Measurements from ENCODE around the gene HPSE2. TPM values are rescaled to one million over a fixed set of nuclear protein-coding genes. Genes with fewer than 3 reads are reported as not detected.

The HPSE2 gene
- total and polyA plus RNA-seq, 2 of the 13 experiments (the other 11 are each of a cell fraction or from before 2014, with no cell fraction given): 0.01 TPM; not detected in 1

DNA sequence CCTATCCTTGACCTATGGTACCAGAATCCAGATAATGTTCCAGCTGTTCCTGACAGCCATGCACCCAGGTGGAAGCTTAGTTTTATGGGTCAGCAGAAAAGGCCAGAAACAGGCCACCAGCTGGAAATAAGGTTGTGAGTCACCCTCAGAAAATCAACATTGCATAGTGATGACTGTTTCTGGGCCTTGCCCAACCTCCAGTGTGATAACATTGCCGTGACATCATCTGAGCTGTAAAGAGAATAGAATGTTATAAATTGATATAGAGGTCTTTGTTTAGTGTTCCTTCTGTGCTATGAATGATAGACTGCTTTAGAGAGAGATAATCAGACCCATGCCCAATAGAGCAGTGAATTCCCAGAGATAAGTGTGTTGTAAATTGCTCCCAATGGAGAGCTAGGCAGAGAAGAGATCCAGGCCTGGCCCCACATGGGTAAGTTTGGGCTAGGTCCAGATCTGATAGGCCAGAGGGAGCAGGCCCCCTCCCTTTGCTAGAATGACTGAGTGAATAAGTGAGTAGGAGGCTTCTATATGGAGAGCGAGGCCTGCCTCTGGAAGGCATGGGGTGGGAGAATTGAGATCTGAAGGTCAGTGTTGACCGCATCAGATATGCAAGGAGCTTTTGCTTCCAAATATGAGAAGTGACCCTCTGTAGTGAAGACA is 774.7 kb downstream of the HPSE2 start (continued):
- TF ChIP-seq GZF1 (CRISPR knock-in tag; IDR thresholded peaks at IDR 0.05) (no peak), TAF1 (CRISPR knock-in tag; IDR thresholded peaks at IDR 0.05) (no peak), NFYC (CRISPR knock-in tag; IDR thresholded peaks at IDR 0.05) (no peak), KLF11 (CRISPR knock-in tag; IDR thresholded peaks at IDR 0.05) (no peak), MIER3 (CRISPR knock-in tag; IDR thresholded peaks at IDR 0.05; ENCODE audit: borderline replicate concordance) (peak; percentile 33; the same call in 1 of the 2 replicates), PTBP1 (IDR thresholded peaks at IDR 0.05; ENCODE audit: low read depth, low read length, poor library complexity, severe bottlenecking) (no peak), HDAC1 (CRISPR knock-in tag; IDR thresholded peaks at IDR 0.05) (peak; percentile 43; the same call in 1 of the 2 replicates), SOX5 (CRISPR knock-in tag; IDR thresholded peaks at IDR 0.05; ENCODE audit: borderline replicate concordance) (peak; percentile 51; the same call in 1 of the 2 replicates), ZNF607 (CRISPR knock-in tag; IDR thresholded peaks at IDR 0.05; ENCODE audit: borderline replicate concordance) (peak; percentile 34; the same call in 1 of the 2 replicates), ELF3 (CRISPR knock-in tag; IDR thresholded peaks at IDR 0.05) (peak; percentile 71; the same call in 1 of the 2 replicates), CREB1 (IDR thresholded peaks at IDR 0.05) (peak; percentile 86), CREB1 (CRISPR knock-in tag; IDR thresholded peaks at IDR 0.05) (peak; percentile 67), CEBPG (CRISPR knock-in tag; IDR thresholded peaks at IDR 0.05) (peak; percentile 81), ZNF556 (CRISPR knock-in tag; IDR thresholded peaks at IDR 0.05; ENCODE audit: borderline replicate concordance) (no peak), ZNF557 (CRISPR knock-in tag; IDR thresholded peaks at IDR 0.05) (no peak), FOSL1 (CRISPR knock-in tag; IDR thresholded peaks at IDR 0.05; ENCODE audit: borderline replicate concordance) (peak; percentile 88), MLLT10 (CRISPR knock-in tag; IDR thresholded peaks at IDR 0.05) (no peak), NONO (IDR thresholded peaks at IDR 0.05) (no peak), NONO (CRISPR knock-in tag; conservative IDR thresholded peaks at IDR 0.05) (no peak), HIVEP1 (CRISPR knock-in tag; IDR thresholded peaks at IDR 0.05) (no peak), ATRX (CRISPR knock-in tag; IDR thresholded peaks at IDR 0.05; ENCODE audit: borderline replicate concordance) (no peak), GATAD2A (CRISPR knock-in tag; IDR thresholded peaks at IDR 0.05) (peak; percentile 71; the same call in 1 of the 2 replicates)
- TF ChIP-seq, protein P1, sequence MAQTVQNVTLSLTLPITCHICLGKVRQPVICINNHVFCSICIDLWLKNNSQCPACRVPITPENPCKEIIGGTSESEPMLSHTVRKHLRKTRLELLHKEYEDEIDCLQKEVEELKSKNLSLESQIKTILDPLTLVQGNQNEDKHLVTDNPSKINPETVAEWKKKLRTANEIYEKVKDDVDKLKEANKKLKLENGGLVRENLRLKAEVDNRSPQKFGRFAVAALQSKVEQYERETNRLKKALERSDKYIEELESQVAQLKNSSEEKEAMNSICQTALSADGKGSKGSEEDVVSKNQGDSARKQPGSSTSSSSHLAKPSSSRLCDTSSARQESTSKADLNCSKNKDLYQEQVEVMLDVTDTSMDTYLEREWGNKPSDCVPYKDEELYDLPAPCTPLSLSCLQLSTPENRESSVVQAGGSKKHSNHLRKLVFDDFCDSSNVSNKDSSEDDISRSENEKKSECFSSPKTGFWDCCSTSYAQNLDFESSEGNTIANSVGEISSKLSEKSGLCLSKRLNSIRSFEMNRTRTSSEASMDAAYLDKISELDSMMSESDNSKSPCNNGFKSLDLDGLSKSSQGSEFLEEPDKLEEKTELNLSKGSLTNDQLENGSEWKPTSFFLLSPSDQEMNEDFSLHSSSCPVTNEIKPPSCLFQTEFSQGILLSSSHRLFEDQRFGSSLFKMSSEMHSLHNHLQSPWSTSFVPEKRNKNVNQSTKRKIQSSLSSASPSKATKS (CRISPR knock-in tag; IDR thresholded peaks at IDR 0.05): no peak
- TF ChIP-seq, protein P2, sequence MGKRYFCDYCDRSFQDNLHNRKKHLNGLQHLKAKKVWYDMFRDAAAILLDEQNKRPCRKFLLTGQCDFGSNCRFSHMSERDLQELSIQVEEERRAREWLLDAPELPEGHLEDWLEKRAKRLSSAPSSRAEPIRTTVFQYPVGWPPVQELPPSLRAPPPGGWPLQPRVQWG (CRISPR knock-in tag; IDR thresholded peaks at IDR 0.05; ENCODE audit: borderline replicate concordance, low read depth): no peak
- TF ChIP-seq, protein P3, sequence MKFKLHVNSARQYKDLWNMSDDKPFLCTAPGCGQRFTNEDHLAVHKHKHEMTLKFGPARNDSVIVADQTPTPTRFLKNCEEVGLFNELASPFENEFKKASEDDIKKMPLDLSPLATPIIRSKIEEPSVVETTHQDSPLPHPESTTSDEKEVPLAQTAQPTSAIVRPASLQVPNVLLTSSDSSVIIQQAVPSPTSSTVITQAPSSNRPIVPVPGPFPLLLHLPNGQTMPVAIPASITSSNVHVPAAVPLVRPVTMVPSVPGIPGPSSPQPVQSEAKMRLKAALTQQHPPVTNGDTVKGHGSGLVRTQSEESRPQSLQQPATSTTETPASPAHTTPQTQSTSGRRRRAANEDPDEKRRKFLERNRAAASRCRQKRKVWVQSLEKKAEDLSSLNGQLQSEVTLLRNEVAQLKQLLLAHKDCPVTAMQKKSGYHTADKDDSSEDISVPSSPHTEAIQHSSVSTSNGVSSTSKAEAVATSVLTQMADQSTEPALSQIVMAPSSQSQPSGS (CRISPR knock-in tag; IDR thresholded peaks at IDR 0.05): peak; percentile 26; the same call in 1 of the 2 replicates
- TF ChIP-seq, protein P4, sequence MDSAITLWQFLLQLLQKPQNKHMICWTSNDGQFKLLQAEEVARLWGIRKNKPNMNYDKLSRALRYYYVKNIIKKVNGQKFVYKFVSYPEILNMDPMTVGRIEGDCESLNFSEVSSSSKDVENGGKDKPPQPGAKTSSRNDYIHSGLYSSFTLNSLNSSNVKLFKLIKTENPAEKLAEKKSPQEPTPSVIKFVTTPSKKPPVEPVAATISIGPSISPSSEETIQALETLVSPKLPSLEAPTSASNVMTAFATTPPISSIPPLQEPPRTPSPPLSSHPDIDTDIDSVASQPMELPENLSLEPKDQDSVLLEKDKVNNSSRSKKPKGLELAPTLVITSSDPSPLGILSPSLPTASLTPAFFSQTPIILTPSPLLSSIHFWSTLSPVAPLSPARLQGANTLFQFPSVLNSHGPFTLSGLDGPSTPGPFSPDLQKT (CRISPR knock-in tag; IDR thresholded peaks at IDR 0.05; ENCODE audit: borderline replicate concordance): no peak
- TF ChIP-seq, protein P5, sequence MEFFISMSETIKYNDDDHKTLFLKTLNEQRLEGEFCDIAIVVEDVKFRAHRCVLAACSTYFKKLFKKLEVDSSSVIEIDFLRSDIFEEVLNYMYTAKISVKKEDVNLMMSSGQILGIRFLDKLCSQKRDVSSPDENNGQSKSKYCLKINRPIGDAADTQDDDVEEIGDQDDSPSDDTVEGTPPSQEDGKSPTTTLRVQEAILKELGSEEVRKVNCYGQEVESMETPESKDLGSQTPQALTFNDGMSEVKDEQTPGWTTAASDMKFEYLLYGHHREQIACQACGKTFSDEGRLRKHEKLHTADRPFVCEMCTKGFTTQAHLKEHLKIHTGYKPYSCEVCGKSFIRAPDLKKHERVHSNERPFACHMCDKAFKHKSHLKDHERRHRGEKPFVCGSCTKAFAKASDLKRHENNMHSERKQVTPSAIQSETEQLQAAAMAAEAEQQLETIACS (CRISPR knock-in tag; IDR thresholded peaks at IDR 0.05): no peak
